IMR-90 (cell line): ENCODE data around the gene MID1. TPM values are rescaled to one million over a fixed set of nuclear protein-coding genes. Genes with fewer than 3 reads are reported as not detected.

ENCODE experiments used
- ATAC-seq: fragments of 200-7000 bp; cut with Tn5 transposase; 2 replicates; pipeline ENCODE4 v1.9.1; 2020; ENCODE audit warnings: low read depth, mild to moderate bottlenecking, moderate library complexity
- BruUV-seq: library from RNA; stranded (reverse); fragments of 400-500 nt; replicated peaks from 2 replicates; lab custom pipeline; 2021; lab: Mats Ljungman, UMichigan
- CTCF ChIA-PET: fragments of 300-600 bp; formaldehyde crosslinking; extraction: SDS; loops from one replicate; lab custom pipeline; 2021; ENCODE audit warnings: antibody characterized with exemption; lab: Yijun Ruan, JAX
- POLR2A ChIA-PET: fragments of 300-600 bp; sonication (Branson Sonifier 250); formaldehyde crosslinking; loops from one replicate; lab custom pipeline; 2022; ENCODE audit warnings: antibody characterized with exemption; ENCODE audit not compliant: unreplicated experiment; lab: Charles Lee
- DNase-seq: peaks from one replicate; pipeline ENCODE4 v3.0.0; 2013
- H2AFZ ChIP-seq: replicated peaks from 2 replicates; pipeline ENCODE3; 2013; ENCODE audit warnings: low read length, mild to moderate bottlenecking; ENCODE audit not compliant: poor library complexity
- H2AK5ac ChIP-seq: 2 replicates; pipeline ENCODE4 v1.6.1; 2013; ENCODE audit warnings: low read depth, low read length, inconsistent platforms
- H2AK9ac ChIP-seq: replicated peaks from 2 replicates; pipeline ENCODE3; 2013; ENCODE audit warnings: mild to moderate bottlenecking, low read depth, low read length, moderate library complexity; ENCODE audit not compliant: poor library complexity
- H2BK120ac ChIP-seq: 2 replicates; pipeline ENCODE4 v1.6.1; 2013; ENCODE audit warnings: low read depth, low read length, inconsistent platforms
- H2BK15ac ChIP-seq: 3 replicates; pipeline ENCODE4 v1.6.1; 2013; ENCODE audit warnings: low read depth, low read length, inconsistent platforms
- H2BK20ac ChIP-seq: 2 replicates; pipeline ENCODE4 v1.6.1; 2013; ENCODE audit warnings: low read depth, mild to moderate bottlenecking, inconsistent platforms, low read length, moderate library complexity
- H2BK5ac ChIP-seq: 2 replicates; pipeline ENCODE4 v1.6.1; 2013; ENCODE audit warnings: mild to moderate bottlenecking, low read depth, low read length, inconsistent platforms; ENCODE audit not compliant: poor library complexity, severe bottlenecking
- H3K14ac ChIP-seq: replicated peaks from 2 replicates; pipeline ENCODE4 v1.6.1; 2013; ENCODE audit warnings: low read depth, low read length, inconsistent platforms
- H3K18ac ChIP-seq: 2 replicates; pipeline ENCODE4 v1.6.1; 2013; ENCODE audit warnings: low read depth, low read length, control low read depth
- H3K23ac ChIP-seq: 2 replicates; pipeline ENCODE4 v1.6.1; 2013; ENCODE audit warnings: low read depth, low read length, inconsistent platforms
- H3K27ac ChIP-seq: 2 replicates; pipeline ENCODE4 v1.5.1; 2013; ENCODE audit warnings: mild to moderate bottlenecking, control low read depth, low read length; ENCODE audit not compliant: insufficient read depth
- H3K27me3 ChIP-seq: 2 replicates; pipeline ENCODE4 v1.6.1; 2013; ENCODE audit warnings: low read length; ENCODE audit not compliant: control insufficient read depth, insufficient read depth
- H3K36me3 ChIP-seq: 2 replicates; pipeline ENCODE4 v1.6.1; 2013; ENCODE audit warnings: low read length, mixed read lengths; ENCODE audit not compliant: control insufficient read depth, insufficient read depth
- H3K4ac ChIP-seq: 2 replicates; pipeline ENCODE4 v1.6.1; 2013; ENCODE audit warnings: low read depth, low read length, inconsistent platforms
- H3K4me1 ChIP-seq: 2 replicates; pipeline ENCODE4 v1.6.1; 2013; ENCODE audit warnings: low read length, mixed read lengths; ENCODE audit not compliant: control insufficient read depth, insufficient read depth
- H3K4me2 ChIP-seq: 2 replicates; pipeline ENCODE4 v1.6.1; 2013; ENCODE audit warnings: low read depth, mild to moderate bottlenecking, control low read depth, low read length, moderate library complexity
- H3K4me3 ChIP-seq: 2 replicates; pipeline ENCODE4 v1.5.1; 2013; ENCODE audit warnings: low read depth, mild to moderate bottlenecking, control low read depth, low read length, moderate library complexity; ENCODE audit not compliant: insufficient read depth
- H3K56ac ChIP-seq: 2 replicates; pipeline ENCODE4 v1.6.1; 2013; ENCODE audit warnings: low read length, inconsistent platforms; ENCODE audit not compliant: insufficient read depth; ENCODE audit errors: extremely low read depth
- H3K79me1 ChIP-seq, 2 experiments: 2 replicates each; pipeline ENCODE4 v1.6.1; 2013; ENCODE audit warnings: low read length in 2 of 2, inconsistent platforms in 1 of 2, low read depth in 1 of 2
- H3K9ac ChIP-seq: 2 replicates; pipeline ENCODE4 v1.6.1; 2013; ENCODE audit warnings: low read depth, low read length, control low read depth
- H3K9me1 ChIP-seq: 2 replicates; pipeline ENCODE4 v1.6.1; 2013; ENCODE audit warnings: low read length, inconsistent platforms; ENCODE audit not compliant: insufficient read depth
- H3K9me3 ChIP-seq: 2 replicates; pipeline ENCODE4 v1.6.1; 2013; ENCODE audit warnings: low read length; ENCODE audit not compliant: control insufficient read depth, insufficient read depth
- H4K20me1 ChIP-seq: 2 replicates; pipeline ENCODE4 v1.6.1; 2013; ENCODE audit warnings: low read length, inconsistent platforms; ENCODE audit not compliant: insufficient read depth
- H4K5ac ChIP-seq: 2 replicates; pipeline ENCODE4 v1.6.1; 2013; ENCODE audit warnings: mild to moderate bottlenecking, low read depth, low read length, control low read depth
- H4K8ac ChIP-seq, 2 experiments: 2 replicates each; pipeline ENCODE4 v1.6.1; 2013; ENCODE audit warnings: low read depth in 2 of 2, low read length in 2 of 2, control low read depth in 1 of 2, inconsistent platforms in 1 of 2
- H4K91ac ChIP-seq: 2 replicates; pipeline ENCODE4 v1.6.1; 2013; ENCODE audit warnings: low read depth, low read length, inconsistent platforms; ENCODE audit not compliant: insufficient read depth
- BHLHE40 ChIP-seq: fragments of 150-350 bp; IDR thresholded peaks from 2 replicates; pipeline ENCODE4 v1.6.1; 2016; ENCODE audit warnings: mild to moderate bottlenecking, low read depth, low read length
- CEBPB ChIP-seq: IDR thresholded peaks from 2 replicates; pipeline ENCODE4 v1.6.1; 2012; ENCODE audit warnings: low read depth, low read length, improper control_type of control experiment
- CHD1 ChIP-seq: IDR thresholded peaks from 2 replicates; pipeline ENCODE4 v1.6.1; 2012; ENCODE audit warnings: low read depth, low read length, improper control_type of control experiment
- CTCF ChIP-seq: conservative IDR thresholded peaks from 2 replicates; pipeline ENCODE4 v1.5.1; 2012; ENCODE audit warnings: mild to moderate bottlenecking, low read depth, low read length, improper control_type of control experiment
- ELK1 ChIP-seq: fragments of 150-350 bp; IDR thresholded peaks from 2 replicates; pipeline ENCODE4 v1.6.1; 2016; ENCODE audit warnings: low read depth, mild to moderate bottlenecking, low read length, moderate library complexity, borderline replicate concordance
- FOS ChIP-seq: fragments of 150-350 bp; IDR thresholded peaks from 2 replicates; pipeline ENCODE4 v1.6.1; 2016; ENCODE audit warnings: low read depth, low read length
- MAFK ChIP-seq: IDR thresholded peaks from 2 replicates; pipeline ENCODE4 v1.6.1; 2012; ENCODE audit warnings: low read depth, low read length, improper control_type of control experiment
- MAZ ChIP-seq: IDR thresholded peaks from 2 replicates; pipeline ENCODE4 v1.6.1; 2012; ENCODE audit warnings: low read depth, mild to moderate bottlenecking, low read length, improper control_type of control experiment, moderate library complexity, borderline replicate concordance
- MXI1 ChIP-seq: IDR thresholded peaks from 2 replicates; pipeline ENCODE4 v1.6.1; 2012; ENCODE audit warnings: low read depth, mild to moderate bottlenecking, low read length, moderate library complexity, borderline replicate concordance
- NFE2L2 ChIP-seq: fragments of 150-350 bp; IDR thresholded peaks from 2 replicates; pipeline ENCODE4 v1.6.1; 2016; ENCODE audit warnings: low read depth, mild to moderate bottlenecking, low read length
- POLR2A ChIP-seq: IDR thresholded peaks from 2 replicates; pipeline ENCODE4 v1.6.1; 2012; ENCODE audit warnings: mild to moderate bottlenecking, low read depth, low read length
- RAD21 ChIP-seq: IDR thresholded peaks from 2 replicates; pipeline ENCODE4 v1.6.1; 2012; ENCODE audit warnings: low read length, improper control_type of control experiment
- RCOR1 ChIP-seq: IDR thresholded peaks from 2 replicates; pipeline ENCODE4 v1.6.1; 2012; ENCODE audit warnings: mild to moderate bottlenecking, low read length, improper control_type of control experiment; ENCODE audit not compliant: insufficient replicate concordance
- RFX5 ChIP-seq: IDR thresholded peaks from 2 replicates; pipeline ENCODE4 v1.8.0; 2012; ENCODE audit warnings: low read depth, mild to moderate bottlenecking, low read length, moderate library complexity
- SMC3 ChIP-seq: fragments of 150-350 bp; IDR thresholded peaks from 2 replicates; pipeline ENCODE4 v1.6.1; 2016; ENCODE audit warnings: low read depth, mild to moderate bottlenecking, antibody characterized with exemption, low read length, moderate library complexity
- WGBS, 2 experiments: methylation state at CpG; one replicate each; pipeline versions ENCODE4 v1.1.5 to v1.1.7; 2013; ENCODE audit warnings: missing lambda C conversion rate in 2 of 2; ENCODE audit not compliant: insufficient read length in 1 of 2; ENCODE audit errors: extremely low coverage in 2 of 2; 5-methylcytosine and 5-hydroxymethylcytosine counted together
- dilution Hi-C: fragments of 300-500 bp; cut with HindIII; formaldehyde crosslinking; loops from one replicate; pipeline ENCODE4 v1.14.3; 2018; ENCODE audit warnings: low sequenced_read_pairs; ENCODE audit not compliant: unreplicated experiment
- in situ Hi-C: fragments of 300-500 bp; cut with MboI; formaldehyde crosslinking; loops from 3 replicates; pipeline ENCODE4 v1.14.3; 2019; ENCODE audit warnings: low sequenced_read_pairs, inconsistent platforms, mixed read lengths
- intact Hi-C: fragments of 100-400 bp; cut with micrococcal nuclease; formaldehyde crosslinking; loops from 2 replicates; pipeline ENCODE4 v1.10.0; 2022
- polyA plus RNA-seq, 3 experiments: library from polyadenylated mRNA; depleted of rRNA; stranded (reverse); fragments of >200 nt; gene quantifications; 2 replicates each; pipeline ENCODE4 v1.2.3, GENCODE V29; 2012; ENCODE audit warnings: low replicate concordance in 1 of 3
- total RNA-seq: library from RNA; depleted of rRNA; stranded (reverse); fragments of >200 nt; gene quantifications from 2 replicates; pipeline ENCODE4 v1.2.3, GENCODE V29; 2012
- TF ChIP-seq, protein P1 (sequence below): fragments of 150-350 bp; IDR thresholded peaks from 2 replicates; pipeline ENCODE4 v1.6.1; 2017; ENCODE audit warnings: mild to moderate bottlenecking, antibody characterized with exemption, low read length, low read depth

The MID1 gene
- total and polyA plus RNA-seq, 2 of the 4 experiments (the other 2 are of a cell fraction): 37.2 to 106 TPM

DNA sequence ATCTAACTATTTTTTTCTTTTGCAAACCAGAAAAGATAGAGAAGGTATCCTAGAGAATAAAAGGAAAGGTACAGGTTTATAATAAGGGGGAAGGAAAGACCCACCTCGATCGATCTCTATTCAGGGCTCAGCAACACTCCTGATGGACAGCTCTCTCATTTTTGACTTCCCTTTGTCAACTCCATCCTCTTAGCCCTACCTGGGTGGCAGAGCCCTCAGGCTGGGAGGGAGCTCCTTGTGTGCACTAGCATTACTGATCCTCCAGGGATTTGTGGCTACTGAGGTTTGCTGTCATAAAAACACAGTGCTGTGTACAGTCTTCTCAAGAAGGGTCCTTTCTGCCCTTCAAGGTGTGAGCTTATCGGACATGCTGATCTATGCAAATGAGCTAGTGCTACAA lies 111.0 kb downstream of the MID1 start:
- Histone ChIP-seq H3K9ac (no peak overlapping the region), H3K9me3 (no peaks in the 10 kb centered on the region), H3K27ac (no peak overlapping the region), H3K4ac (no peak overlapping the region), H3K79me1 (peaks cover 5 to 9% of the 10 kb centered on the region in 2 experiments; a peak in 3 of 4 replicates), H3K14ac (no peak overlapping the region), H2AK5ac (no peak overlapping the region), H3K4me1 (peaks cover 1% of the 10 kb centered on the region; the same call in 1 of the 2 replicates), H2BK5ac (no peak overlapping the region), H3K23ac (no peak overlapping the region), H2BK20ac (no peak overlapping the region), H3K9me1 (no peaks in the 10 kb centered on the region; the same call in 1 of the 2 replicates), H4K91ac (no peak overlapping the region), H3K4me2 (no peak overlapping the region), H2AFZ (no peak overlapping the region), H2BK120ac (no peak overlapping the region), H3K27me3 (no peaks in the 10 kb centered on the region), H4K5ac (no peak overlapping the region), H3K56ac (no peak overlapping the region), H4K20me1 (no peaks in the 10 kb centered on the region), H3K18ac (no peak overlapping the region), H4K8ac (no peak overlapping the region), H2AK9ac (no peak overlapping the region), H3K4me3 (no peak overlapping the region), H3K36me3 (no peaks in the 10 kb centered on the region), H2BK15ac (no peak overlapping the region)
- ATAC-seq (no peak), DNase-seq (no peak)
- ChIA-PET POLR2A (no interaction called here), CTCF (no interaction called here)
- no CpG with 5 or more reads among the region's 3 CpGs for WGBS, 2 experiments
- dilution Hi-C loops: no loop called here
- TF ChIP-seq BHLHE40 (no peak), RFX5 (no peak), RAD21 (no peak), NFE2L2 (no peak), MXI1 (no peak), MAZ (no peak), CEBPB (no peak), ELK1 (no peak), CHD1 (no peak), SMC3 (no peak), FOS (no peak), MAFK (no peak), RCOR1 (no peak), CTCF (no peak), POLR2A (no peak)
- TF ChIP-seq, protein P1, sequence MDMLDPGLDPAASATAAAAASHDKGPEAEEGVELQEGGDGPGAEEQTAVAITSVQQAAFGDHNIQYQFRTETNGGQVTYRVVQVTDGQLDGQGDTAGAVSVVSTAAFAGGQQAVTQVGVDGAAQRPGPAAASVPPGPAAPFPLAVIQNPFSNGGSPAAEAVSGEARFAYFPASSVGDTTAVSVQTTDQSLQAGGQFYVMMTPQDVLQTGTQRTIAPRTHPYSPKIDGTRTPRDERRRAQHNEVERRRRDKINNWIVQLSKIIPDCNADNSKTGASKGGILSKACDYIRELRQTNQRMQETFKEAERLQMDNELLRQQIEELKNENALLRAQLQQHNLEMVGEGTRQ: no peak
- no TSS peak for BruUV-seq
- in situ Hi-C loops: no loop called here
- intact Hi-C loops: no loop called here
